HG02610 (cell line): Measurements from ENCODE around the gene PRCD.
A peak's percentile ranks its signal among the peaks of the same experiment; 100 is the strongest.
"Not testable (repeated sequence)": the region's sequence is repeated elsewhere in the genome, so short reads cannot be mapped to it uniquely, and the experiment has no call there.

ENCODE experiments used
- ATAC-seq: cut with Tn5 transposase; IDR thresholded peaks from one replicate; pipeline ENCODE4 v1.9.1; 2021; ENCODE audit warnings: mild to moderate bottlenecking, moderate library complexity; ENCODE audit not compliant: unreplicated experiment

Gene PRCD

DNA sequence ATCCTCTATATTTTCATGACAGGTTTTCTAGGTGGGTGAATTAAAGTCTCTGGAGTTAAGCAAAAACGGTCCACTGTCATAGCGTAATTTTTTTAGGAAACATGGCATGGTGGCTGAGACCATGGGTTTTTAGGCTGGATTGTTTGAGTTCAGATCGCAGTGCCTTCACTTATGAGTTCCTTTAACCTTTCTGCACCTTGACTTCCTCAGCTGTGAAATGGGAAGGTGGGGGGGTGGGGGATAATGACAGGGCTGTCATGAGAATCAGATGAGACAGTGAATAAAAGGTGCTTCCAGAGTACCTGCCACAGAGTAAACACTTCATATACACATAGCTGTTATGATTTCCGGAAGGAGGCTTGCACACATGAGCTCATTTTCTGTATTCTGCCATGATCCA lies 11.8 kb downstream of the PRCD start:
- ATAC-seq: no peak

DNA sequence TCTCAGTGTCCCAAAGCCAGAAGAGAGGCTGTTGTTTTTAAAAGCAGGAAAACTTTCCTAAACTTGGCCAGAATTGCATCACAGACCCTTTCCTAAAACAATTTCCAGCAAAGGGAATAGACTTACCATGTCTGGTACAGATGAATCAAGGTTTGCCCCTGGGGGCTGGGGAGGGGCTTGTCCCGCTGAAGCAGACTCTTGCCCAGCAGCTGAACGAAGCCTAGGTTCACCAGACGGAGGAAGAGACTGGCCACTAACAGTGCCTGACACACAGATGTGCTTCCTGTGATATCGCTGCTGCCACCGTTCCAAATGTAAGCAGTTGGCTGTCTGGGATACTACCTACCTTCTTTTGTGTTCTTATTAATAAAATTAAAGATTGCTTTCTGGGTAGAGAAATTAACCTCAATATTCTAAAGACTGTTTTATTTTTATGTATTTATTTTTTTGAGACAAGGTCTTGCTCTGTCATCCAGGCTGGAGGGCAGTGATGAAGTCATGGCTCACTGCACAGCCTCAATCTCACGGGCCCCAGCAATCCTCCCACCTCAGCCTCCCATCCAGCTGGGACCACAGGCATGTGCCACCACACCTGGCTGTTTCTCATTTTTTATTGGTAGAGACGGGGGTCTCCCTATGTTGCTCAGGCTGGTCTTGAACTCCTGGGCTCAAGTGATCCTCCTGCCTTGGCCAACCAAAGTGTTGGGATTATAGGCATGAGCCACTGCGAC lies 13.5 kb downstream of the PRCD start:
- ATAC-seq: no peak

DNA sequence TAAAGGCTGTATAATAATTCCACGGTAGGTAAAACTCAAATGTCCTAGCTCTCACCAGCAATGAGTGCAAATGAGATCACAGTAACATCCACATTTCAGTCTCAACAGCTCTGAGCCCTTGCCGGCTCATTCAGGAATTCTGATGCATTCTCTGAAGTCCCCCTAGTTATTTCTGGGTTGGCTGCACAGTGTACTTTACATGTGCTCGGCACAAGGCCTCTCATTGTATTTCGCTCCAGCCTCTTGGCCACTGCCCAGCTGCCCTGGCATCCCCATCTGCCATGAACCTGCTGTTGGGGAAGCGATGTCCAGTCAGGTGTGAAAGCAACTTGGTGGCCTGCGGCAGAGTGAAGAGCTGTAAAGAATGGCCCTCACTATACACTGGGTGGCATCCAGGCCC lies 14.3 kb downstream of the PRCD start:
- ATAC-seq: no peak

DNA sequence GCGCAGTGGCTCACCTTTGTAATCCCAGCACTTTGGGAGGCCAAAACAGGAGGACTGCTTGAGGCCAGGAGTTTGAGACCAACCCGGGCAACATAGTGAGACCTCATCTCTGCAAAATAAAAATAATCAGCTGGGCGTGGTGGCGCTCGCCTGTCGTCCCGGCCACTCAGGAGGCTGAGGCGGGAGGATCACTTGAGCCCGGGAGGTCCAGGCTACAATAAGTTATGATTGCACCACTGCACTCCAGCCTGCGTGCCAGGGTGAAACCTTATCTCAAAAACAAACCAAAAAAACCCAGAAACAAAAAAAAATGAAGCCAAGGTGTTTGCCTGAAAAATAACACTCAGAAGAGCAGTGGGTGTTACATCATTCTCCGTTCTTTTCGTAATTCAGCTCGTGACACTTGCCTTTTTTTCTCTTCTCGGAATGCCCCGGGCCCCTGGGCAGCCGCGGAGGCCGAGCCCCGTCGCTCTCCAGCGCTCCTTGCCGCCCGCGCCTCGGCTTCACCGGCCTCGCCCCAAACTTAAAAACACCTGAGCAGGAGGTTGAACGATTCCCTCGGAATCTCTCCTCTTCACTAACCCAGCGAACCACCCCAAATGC lies 17.0 kb downstream of the PRCD start:
- ATAC-seq: no peak

DNA sequence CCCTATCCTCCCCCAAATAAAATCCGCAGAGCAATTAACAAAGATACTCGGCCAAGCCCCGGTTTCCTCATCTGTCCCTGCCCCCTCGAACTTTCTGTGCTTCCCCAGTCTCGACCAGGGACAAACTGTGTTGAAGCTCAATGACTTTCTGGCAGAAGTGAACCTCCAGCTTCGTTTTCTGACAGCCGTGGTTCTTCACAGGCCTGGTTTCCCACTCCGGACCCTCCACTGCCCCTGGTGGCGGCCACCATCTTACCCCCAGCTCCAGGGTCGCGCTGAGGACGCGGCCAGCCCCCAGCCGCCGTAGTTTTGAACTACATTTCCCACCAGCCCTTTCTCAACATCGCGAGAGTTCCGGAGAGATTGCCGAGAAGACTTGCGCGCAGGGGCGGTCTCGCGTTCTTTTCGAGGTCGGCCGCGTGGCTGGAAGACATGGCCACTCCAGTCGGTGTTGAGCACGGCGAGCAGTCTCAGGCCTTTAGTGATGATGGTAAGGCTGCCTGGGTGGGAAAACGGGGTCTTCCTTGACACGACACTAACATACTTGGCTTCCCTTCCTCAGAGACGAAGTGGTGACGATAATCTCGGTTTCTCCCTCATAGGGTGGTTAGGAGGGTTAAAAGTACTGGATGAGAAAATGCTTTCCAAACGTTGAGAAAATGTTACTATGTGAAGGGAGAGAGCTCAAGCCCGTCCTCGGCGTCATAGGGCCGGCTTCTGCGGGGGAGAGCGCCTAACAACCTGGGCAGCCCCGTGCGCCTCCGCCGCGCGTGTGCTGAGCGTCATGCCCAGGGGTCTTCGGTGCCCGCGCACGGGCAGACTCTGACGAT lies 17.7 kb downstream of the PRCD start:
- ATAC-seq: peak; percentile 76

DNA sequence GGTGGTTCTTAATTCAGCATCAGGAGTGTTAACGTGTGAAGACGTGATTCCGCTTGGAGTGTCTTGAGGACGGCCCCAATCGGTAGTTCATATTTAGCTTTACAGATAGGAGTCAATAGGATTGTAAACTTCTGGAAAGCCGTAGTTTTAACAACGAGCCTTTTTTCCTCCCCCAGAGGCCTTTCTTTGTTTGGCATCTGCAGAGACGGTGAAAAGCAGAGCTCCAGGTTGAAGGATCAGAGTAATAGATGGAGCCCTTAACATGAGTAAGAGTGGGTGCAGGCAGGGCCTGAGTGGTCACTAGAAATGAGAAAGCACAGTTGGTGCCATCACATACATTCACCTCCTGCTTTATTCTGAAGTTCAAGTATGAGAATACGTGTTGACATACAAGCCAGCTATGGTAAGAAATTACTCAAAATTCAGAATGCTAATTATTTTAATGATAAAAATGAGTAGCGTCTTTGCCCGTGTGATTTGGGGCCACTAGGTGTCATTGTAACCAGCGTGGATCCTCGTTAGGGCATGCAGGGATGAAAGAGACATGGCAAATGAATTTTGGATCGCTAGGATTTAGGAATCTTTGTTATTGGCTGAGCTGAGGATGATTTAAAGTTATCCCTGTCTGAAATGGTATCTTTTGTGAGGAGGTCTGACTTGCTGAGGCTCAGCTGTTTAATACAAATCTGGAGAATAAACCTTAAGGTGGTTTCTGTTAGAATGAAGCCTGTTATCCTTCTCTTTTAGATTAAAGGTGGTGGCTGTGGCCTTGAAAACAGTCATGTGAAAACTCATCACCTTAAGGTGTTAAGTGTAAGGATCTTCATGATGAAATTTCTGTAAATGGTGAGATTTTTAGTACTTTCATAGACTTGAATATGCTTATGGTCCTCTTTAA lies 18.6 kb downstream of the PRCD start:
- no peak for ATAC-seq

DNA sequence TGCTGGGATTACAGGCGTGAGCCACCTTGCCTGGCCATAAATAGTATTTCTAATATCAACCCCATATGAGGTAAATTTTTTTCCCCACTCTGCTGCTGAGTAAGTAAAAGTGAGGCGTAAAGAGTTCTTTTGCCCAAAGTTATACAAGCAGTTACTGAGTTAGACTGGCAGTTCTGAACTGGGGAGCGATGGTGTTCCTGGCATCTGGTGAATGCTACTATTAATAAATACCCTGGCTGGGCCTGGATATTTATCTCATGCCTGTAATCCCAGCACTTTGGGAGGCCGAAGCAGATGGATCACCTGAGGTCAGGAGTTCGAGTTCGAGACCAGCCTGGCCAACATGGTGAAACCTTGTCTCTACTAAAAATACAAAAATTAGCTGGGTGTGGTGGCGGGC lies 19.6 kb downstream of the PRCD start:
- ATAC-seq: not testable (repeated sequence)

DNA sequence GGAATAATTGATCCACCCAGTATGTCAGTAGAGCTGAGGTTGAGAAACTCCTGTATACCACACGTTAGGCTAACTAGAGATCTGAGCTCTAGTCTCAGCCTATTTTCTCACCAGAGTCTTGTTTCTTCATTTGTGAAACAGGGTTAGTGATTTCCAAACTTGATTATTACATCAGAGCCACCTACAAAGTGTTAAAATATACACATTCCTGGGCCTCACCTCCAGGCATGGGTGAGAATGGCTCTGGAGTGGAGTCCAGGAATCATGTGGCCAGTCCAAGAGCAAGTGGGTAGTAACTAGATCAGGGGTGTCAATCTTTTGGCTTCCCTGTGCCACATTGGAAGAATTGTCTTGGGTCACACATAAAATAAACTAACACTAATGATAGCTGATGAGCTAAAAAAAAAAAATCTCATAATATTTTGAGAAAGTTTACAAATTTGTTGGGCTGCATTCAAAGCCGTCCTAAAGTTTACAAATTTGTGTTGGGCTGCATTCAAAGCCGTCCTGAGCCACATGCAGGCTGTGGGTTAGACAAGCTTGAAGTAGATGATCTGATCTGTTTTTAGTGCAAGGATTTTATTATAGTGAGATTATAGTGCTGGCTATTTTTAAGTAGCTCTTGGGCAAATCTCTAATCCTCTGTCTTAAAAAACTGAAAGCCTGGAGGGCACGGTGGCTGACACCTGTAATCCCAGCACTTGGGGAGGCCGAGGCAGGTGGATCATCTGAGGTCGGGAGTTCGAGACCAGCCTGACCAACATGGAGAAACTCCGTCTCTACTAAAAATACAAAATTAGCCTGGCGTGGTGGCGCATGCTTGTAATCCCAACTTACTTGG lies 20.4 kb downstream of the PRCD start:
- no peak for ATAC-seq

DNA sequence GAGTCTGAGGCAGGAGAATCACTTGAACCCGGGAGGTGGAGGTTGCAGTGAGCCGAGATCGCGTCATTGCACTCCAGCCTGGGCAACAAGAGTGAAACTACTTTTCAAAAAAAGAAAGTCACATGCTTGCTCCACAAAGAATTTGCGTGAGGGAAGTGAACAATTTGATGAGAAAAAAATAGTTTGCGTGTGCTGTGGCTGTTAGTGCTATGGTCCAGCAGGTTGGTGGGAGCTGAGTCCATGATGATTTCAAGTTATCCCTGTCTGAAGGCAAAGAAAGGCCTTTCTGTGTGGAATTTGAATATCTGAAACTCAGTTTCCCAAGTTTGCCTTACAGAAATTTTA lies 21.0 kb downstream of the PRCD start:
- no peak for ATAC-seq

DNA sequence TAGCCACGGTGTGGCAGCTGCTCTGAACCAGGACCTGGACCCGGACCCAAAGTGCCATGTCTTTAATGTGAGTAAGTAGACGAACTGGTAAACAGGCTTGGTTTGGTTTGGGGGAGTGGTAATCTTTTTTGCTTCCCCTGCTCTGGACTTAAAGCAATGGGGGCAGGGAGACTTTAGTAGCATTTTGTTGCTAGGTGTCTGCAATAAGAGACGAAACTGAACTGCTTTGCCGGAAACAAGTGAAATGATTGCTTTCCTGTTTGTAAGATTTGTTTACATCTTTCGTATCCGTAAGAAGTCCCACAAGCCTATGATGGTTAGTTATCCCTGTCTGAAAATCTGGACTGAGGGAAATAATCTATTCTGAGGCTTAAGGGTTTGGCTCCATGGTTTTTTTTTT lies 21.5 kb downstream of the PRCD start:
- ATAC-seq: no peak

DNA sequence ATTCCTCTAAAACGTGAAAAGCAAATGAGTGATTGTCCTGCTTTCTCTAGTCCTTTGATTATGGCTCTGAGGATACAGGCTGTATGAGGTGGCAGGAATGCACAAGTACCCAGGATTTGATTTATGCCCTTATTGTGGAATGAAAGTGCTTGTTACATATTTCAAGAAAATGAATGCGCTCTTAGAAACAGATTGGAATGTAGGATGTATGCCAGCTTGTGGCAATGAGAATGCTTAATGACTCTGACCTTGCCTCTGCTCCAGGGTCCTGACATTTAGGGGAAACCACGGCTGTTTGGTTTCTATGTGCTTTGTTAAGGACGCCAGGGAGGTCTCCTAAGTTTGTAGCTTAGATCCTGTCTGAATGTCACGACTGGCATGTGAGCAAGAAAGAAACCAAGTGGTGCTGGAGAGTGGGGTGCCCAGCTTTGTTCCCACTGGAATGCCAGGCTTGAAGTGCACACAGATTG lies 22.0 kb downstream of the PRCD start:
- ATAC-seq: no peak

DNA sequence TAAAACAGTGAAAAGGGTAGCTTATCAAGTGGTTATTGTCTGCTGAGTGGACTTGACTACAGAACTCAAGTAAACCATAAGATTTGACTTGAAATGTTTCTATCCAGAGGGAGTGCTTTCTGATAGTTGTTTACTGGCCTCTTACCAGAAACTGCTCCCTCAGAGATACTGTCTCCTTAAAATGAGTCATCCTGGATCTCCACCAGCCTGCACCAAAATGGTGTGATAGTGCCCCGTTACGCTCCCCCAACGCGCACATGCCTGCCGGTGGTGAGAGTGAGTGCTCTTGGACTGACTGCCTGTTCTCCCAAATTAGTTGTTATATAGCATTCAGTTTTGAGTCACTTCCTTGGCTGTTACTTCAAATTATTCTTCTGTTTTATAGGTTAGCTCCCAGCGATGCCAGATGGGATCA lies 22.9 kb downstream of the PRCD start:
- ATAC-seq: no peak

DNA sequence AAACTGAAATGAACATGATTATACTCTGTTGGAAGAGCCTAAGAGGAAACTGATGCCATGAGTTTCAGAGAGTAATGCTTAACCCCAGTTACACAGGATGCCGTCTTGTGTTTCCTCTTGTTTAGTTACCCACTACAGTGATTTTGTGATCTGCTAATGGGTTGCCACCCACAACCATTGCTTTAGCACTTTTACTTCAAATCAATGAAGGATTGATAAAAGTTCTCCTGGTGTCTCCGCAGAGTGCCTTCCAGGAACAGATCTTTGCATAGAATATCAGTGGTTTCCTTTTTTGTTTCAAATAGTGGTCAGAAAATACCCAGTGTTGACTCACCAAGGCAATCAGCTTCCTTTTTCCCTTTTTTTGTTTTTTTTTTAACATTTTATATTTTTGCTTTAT lies 23.5 kb downstream of the PRCD start:
- not testable (repeated sequence) for ATAC-seq

DNA sequence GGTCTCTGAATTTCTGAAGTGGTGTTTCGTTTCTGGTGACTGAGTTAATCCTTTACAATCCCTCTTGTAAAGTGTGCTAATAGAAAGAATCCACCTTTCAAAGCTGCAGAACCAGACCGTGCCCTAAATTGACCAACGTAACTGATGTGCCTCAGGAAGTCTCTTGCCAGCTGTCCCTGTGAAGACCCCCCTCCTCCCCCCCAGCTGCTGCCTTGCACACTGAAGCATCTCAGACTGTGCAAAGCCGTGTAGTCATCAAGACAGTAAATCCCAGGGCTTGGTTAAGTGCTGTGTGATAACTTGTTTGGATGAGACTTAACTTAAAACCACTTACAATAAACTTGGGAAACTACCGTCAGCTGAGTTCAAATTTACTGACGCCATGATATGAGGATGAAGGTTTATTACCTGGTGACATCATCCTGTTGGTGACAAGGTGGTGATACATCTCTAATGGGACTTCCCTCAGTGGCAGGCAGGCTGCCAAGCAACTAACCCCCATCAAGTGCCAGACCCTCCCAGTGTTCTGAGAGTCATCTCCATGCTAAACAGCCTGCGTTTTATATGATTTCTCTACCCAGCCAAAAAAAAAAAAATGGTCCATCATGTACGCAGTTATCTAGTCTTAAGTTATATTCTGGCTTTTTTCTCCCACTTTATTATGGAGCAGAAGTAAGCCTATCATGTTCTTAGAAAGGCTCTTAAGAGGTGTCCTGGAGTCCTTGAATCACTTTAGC lies 25.3 kb downstream of the PRCD start:
- ATAC-seq: not testable (repeated sequence)

DNA sequence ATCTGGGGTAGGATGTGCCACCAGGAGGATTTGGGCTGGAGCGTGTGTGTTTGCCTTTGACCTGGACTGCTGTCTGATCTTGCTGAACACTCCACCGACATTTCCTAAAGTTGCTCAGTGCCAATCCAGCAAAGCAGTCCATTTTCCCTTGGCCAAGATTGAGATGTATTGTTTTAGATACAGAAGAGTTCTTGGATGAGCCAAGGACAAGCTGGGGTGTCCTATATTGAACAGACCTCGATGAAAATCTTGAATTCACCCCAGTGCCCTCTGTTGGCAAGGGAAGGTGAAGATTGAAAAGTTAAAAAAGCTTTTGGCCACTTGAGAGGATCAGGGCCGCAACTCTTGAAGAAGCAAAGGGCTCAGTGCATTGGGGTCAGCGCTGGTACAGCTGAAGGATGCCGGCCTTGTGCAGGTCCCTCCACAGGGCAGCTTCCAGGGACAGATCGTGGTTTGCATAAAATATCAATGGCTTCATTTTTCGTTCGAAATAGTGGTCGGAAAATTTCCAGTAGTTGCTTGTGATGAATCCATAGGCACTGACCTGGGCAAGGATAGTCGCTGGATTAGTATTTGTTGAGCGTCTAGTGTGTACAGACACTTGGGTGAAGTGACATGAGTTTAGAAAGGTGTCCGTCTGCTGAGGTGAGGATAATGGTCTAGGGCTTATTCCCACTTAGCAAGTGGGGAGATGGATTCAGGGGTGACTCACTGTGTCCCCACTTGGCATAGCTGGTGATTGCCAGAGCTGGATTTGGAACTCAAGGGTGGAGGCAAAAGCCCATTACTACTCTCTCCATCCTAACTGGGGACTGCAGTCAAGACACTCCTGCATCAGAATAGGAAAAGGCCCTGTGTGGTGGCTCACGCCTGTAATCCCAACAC lies 26.1 kb downstream of the PRCD start:
- no peak for ATAC-seq

DNA sequence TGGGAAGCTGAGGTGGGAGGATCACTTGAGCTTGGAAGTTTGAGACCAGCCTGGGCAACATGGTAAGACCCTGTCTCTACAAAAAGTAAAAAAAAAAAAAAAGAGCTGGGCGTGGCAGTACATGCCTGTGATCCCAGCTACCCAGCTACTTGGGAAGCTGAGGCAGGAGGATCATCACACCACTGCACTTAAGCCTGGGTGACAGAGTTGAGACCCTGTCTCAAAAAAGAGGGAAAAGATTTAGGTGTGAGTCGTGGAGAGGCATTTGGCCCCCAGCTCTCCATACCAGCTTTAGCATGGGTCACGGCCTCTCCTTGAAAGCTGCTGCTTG lies 26.7 kb downstream of the PRCD start:
- no peak for ATAC-seq

DNA sequence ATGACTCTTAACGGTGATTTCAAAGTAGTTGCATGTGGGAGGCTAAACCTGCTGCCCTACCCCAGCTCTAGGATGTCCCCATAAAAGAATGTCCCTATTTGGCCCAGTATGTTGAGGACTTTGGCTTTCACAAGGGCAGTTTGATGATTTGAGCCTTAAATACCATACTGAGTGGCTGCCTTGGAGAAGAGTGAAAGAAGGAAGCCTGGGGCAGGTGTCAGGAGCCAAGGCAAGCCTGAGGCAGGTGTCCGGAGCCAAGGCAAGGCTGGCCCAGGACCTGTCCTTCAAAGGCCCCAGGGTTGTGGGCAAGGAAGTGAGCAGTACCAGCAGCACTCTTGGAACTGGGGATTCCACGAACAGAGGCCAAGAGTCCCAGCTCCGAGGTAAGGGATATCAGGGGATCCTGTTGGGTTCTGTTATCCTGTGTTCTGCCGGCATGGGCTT lies 27.2 kb downstream of the PRCD start:
- no peak for ATAC-seq

DNA sequence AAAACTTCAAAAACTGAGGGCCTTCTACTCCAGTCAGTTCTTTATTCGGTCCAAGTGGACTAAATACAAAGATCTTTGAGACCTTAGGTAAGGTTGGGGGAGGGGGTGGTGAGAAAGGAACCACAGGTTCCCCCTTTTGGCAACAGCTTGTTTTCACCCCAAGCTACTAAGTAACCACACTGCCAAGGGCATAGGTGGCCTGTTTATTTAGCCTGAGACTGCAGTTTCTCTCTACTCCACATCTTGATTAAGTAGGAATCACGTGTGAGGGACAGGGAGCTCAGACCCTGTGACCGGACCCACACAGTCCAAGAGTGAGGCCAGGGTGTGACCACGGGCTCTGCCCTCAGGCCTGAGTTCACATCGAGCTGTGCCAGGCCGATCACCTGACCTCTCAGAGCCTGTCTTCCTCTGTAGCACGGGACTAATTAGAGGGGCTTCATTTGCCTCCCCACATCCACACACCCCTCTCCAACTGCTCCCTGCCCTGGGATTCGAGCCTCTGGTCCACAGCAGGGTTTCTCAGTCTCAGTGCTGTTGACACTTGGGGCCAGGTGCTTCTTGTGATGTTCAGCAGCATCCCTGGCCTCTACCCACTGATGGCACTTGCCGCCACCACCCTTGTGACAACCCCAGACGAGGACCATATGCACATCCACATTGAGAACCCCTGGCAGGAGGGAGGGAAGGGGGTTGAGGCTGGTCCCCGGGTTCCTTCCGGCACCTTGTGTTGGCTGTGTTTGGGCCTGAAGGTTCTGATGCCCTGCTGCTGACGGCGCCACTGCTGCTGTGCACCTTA lies 28.0 kb downstream of the PRCD start:
- ATAC-seq: no peak
